A549 (cell line): ENCODE results near the gene HRH3. TPM values are rescaled to one million over a fixed set of nuclear protein-coding genes. Genes with fewer than 3 reads are reported as not detected.

Source experiments
- ATAC-seq, 2 experiments: fragments of 200-7000 bp in 1 of 2; fragments of >200 bp in 1 of 2; cut with Nextera tagmentation in 1 of 2; cut with Tn5 transposase in 1 of 2; 3 replicates each; pipeline versions ENCODE4 v1.8.0 to v1.9.1; 2018 to 2020; ENCODE audit warnings: mild to moderate bottlenecking in 1 of 2, moderate library complexity in 1 of 2
- CTCF ChIA-PET: fragments of 300-600 bp; sonication (Branson Sonifier 250); formaldehyde crosslinking; extraction: SDS; loops from one replicate; lab custom pipeline; 2021; ENCODE audit warnings: antibody characterized with exemption, inconsistent platforms; lab: Yijun Ruan, JAX
- POLR2A ChIA-PET: fragments of 350-600 bp; formaldehyde crosslinking; extraction: SDS; loops from one replicate; lab custom pipeline; 2021; ENCODE audit warnings: antibody characterized with exemption, inconsistent platforms; lab: Yijun Ruan, JAX
- DNase-seq, 2 experiments: peaks; one replicate each; pipeline versions ENCODE4 v3.0.0 to v3.0.0-alpha.2; 2011 to 2016; ENCODE audit warnings: low read depth in 1 of 2, low spot score in 1 of 2
- FAIRE-seq: peaks from 2 replicates; lab custom pipeline; 2011; peaks lifted over from hg19 to GRCh38; lab: Jason Lieb, UNC
- H3K27ac ChIP-seq, 2 experiments: fragments of >200 bp; sonication (Bioruptor Twin); formaldehyde crosslinking; 3 replicates each; pipeline ENCODE4 v1.5.1; 2016 to 2017
- H3K4me1 ChIP-seq: fragments of >200 bp; sonication (Bioruptor Twin); formaldehyde crosslinking; 3 replicates; pipeline ENCODE4 v1.6.1; 2016
- H3K4me2 ChIP-seq: fragments of >200 bp; sonication (Bioruptor Twin); formaldehyde crosslinking; 3 replicates; pipeline ENCODE4 v1.6.1; 2016
- H3K4me3 ChIP-seq: fragments of >200 bp; sonication (Bioruptor Twin); formaldehyde crosslinking; 3 replicates; pipeline ENCODE4 v1.5.1; 2016
- H3K9me3 ChIP-seq: fragments of >200 bp; sonication (Bioruptor Twin); formaldehyde crosslinking; 3 replicates; pipeline ENCODE4 v1.6.1; 2016
- ATOH8 ChIP-seq: fragments of 250-450 bp; sonication (Bioruptor Pico); IDR thresholded peaks from 2 replicates; pipeline ENCODE4 v1.5.0; 2020; ENCODE audit warnings: low read depth, mild to moderate bottlenecking, moderate library complexity
- CHD2 ChIP-seq: fragments of 150-350 bp; IDR thresholded peaks from 2 replicates; pipeline ENCODE4 v1.6.1; 2014; ENCODE audit warnings: low read length; ENCODE audit not compliant: partially characterized antibody
- CTCF ChIP-seq: fragments of >200 bp; sonication (Bioruptor Twin); formaldehyde crosslinking; IDR thresholded peaks from 3 replicates; pipeline ENCODE4 v1.5.1; 2016
- EHF ChIP-seq: fragments of 250-450 bp; sonication (Bioruptor Pico); IDR thresholded peaks from 2 replicates; pipeline ENCODE4 v1.5.0; 2020; ENCODE audit warnings: mild to moderate bottlenecking
- EHMT2 ChIP-seq: fragments of 200-600 bp; sonication (generic); IDR thresholded peaks from 2 replicates; pipeline ENCODE4 v1.6.1; 2016; ENCODE audit warnings: antibody characterized with exemption, low read depth, mild to moderate bottlenecking, moderate library complexity
- ESRRA ChIP-seq: fragments of 150-350 bp; IDR thresholded peaks from 2 replicates; pipeline ENCODE4 v1.6.1; 2014; ENCODE audit warnings: mild to moderate bottlenecking, low read length, borderline replicate concordance
- FOSB ChIP-seq: fragments of 250-450 bp; sonication (Bioruptor Pico); IDR thresholded peaks from 2 replicates; pipeline ENCODE4 v1.5.0; 2020; ENCODE audit warnings: mild to moderate bottlenecking, moderate library complexity
- FOSL2 ChIP-seq, 2 experiments: fragments of 450-650 bp in 1 of 2; fragments of >200 bp in 1 of 2; sonication (Bioruptor Twin) in 1 of 2; formaldehyde crosslinking; IDR thresholded peaks; 2 replicates each; pipeline versions ENCODE4 v1.5.0 to v1.6.1; 2016 to 2020; ENCODE audit warnings: mild to moderate bottlenecking in 1 of 2, moderate library complexity in 1 of 2
- GATA3 ChIP-seq: IDR thresholded peaks from 2 replicates; pipeline ENCODE4 v1.6.1; 2012; ENCODE audit warnings: borderline replicate concordance
- HMGXB4 ChIP-seq: fragments of 250-450 bp; sonication (Bioruptor Pico); IDR thresholded peaks from 2 replicates; pipeline ENCODE4 v1.5.0; 2021; ENCODE audit warnings: mild to moderate bottlenecking, moderate library complexity, borderline replicate concordance
- HOXA7 ChIP-seq: fragments of 250-450 bp; sonication (Bioruptor Pico); IDR thresholded peaks from 2 replicates; pipeline ENCODE4 v1.5.0; 2020; ENCODE audit warnings: mild to moderate bottlenecking, moderate library complexity
- JUN ChIP-seq, 2 experiments: fragments of >200 bp; sonication (Bioruptor Twin); formaldehyde crosslinking; IDR thresholded peaks; 2 replicates in 1 of 2; 3 replicates in 1 of 2; pipeline ENCODE4 v1.6.1; 2016 to 2017
- KDM1A ChIP-seq: fragments of 200-600 bp; sonication (generic); IDR thresholded peaks from 2 replicates; pipeline ENCODE4 v1.6.1; 2016; ENCODE audit warnings: low read depth, mild to moderate bottlenecking
- NFE2L2 ChIP-seq: fragments of 150-350 bp; conservative IDR thresholded peaks from 2 replicates; pipeline ENCODE4 v1.6.1; 2014; ENCODE audit warnings: low read length
- NPAS2 ChIP-seq: fragments of 250-450 bp; sonication (Bioruptor Pico); IDR thresholded peaks from 2 replicates; pipeline ENCODE4 v1.8.0; 2022; ENCODE audit warnings: mild to moderate bottlenecking, moderate library complexity, borderline replicate concordance
- PHF8 ChIP-seq: fragments of 200-600 bp; sonication (generic); IDR thresholded peaks from 2 replicates; pipeline ENCODE4 v1.6.1; 2016; ENCODE audit warnings: low read depth, mild to moderate bottlenecking, antibody characterized with exemption, moderate library complexity, borderline replicate concordance
- POLR2A ChIP-seq: IDR thresholded peaks from 2 replicates; pipeline ENCODE4 v1.6.1; 2012; ENCODE audit warnings: mild to moderate bottlenecking, low read length
- POLR2AphosphoS2 ChIP-seq: conservative IDR thresholded peaks from 2 replicates; pipeline ENCODE4 v1.6.1; 2012; ENCODE audit warnings: low read length, improper control_type of control experiment, inconsistent platforms
- RAD21 ChIP-seq, 2 experiments: fragments of >200 bp in 1 of 2; sonication (Bioruptor Twin) in 1 of 2; formaldehyde crosslinking in 1 of 2; IDR thresholded peaks in 1 of 2; conservative IDR thresholded peaks in 1 of 2; 2 replicates in 1 of 2; 3 replicates in 1 of 2; pipeline ENCODE4 v1.6.1; 2012 to 2018; ENCODE audit warnings: inconsistent platforms in 1 of 2
- REST ChIP-seq: fragments of 200-600 bp; sonication (generic); IDR thresholded peaks from 2 replicates; pipeline ENCODE4 v1.6.1; 2016; ENCODE audit warnings: antibody characterized with exemption, mild to moderate bottlenecking, moderate library complexity
- ZNF302 ChIP-seq: fragments of 250-450 bp; sonication (Bioruptor Pico); IDR thresholded peaks from 2 replicates; pipeline ENCODE4 v1.9.0; 2021; ENCODE audit warnings: inconsistent platforms, mild to moderate bottlenecking, moderate library complexity
- ZSCAN20 ChIP-seq: fragments of 250-450 bp; sonication (Bioruptor Pico); IDR thresholded peaks from 2 replicates; pipeline ENCODE4 v1.8.0; 2022; ENCODE audit warnings: mild to moderate bottlenecking, moderate library complexity
- WGBS: methylation state at CpG from one replicate; pipeline ENCODE4 v1.1.6; 2017; ENCODE audit errors: missing lambda C conversion rate; 5-methylcytosine and 5-hydroxymethylcytosine counted together
- polyA plus RNA-seq, 4 experiments: library from polyadenylated mRNA; depleted of rRNA in 3 of 4; stranded (reverse); fragments of >200 nt; fragmentation: RNase III in 1 of 4; extraction: RNeasy Plus Mini Kit Qiagen cat#74134 plus additional on column Dnase treatment in 1 of 4; gene quantifications; 2 replicates in 3 of 4; 3 replicates in 1 of 4; pipeline ENCODE4 v1.2.3, GENCODE V29; 2011 to 2017

HRH3 gene
- polyA plus RNA-seq, 2 of the 4 experiments (the other 2 are of a cell fraction), result not detected

GRCh38 chr20:62212299-62212698, 7.8 kb downstream of the HRH3 start:
- 61% methylated on average over 10 of the region's 10 CpGs for WGBS
- Histone ChIP-seq H3K4me2 (no peak overlapping the region), H3K9me3 (no peaks in the 10 kb centered on the region), H3K4me3 (no peak overlapping the region), H3K4me1 (peaks cover 5% of the 10 kb centered on the region; the same call in 1 of the 3 replicates), H3K27ac (no peak overlapping the region)
- TF ChIP-seq EHF (CRISPR knock-in tag) (no peak), ESRRA (no peak), CTCF (no peak), ZNF302 (CRISPR knock-in tag) (no peak), EHMT2 (no peak), FOSB (no peak), POLR2A (no peak), JUN (IDR thresholded peaks at IDR 0.05) (no peak), GATA3 (no peak), NFE2L2 (no peak), CHD2 (no peak), ZSCAN20 (CRISPR knock-in tag) (no peak), POLR2AphosphoS2 (no peak), NPAS2 (CRISPR knock-in tag) (no peak), HOXA7 (CRISPR knock-in tag) (no peak)
- ChIA-PET CTCF (interaction anchor here (1.2 kb wide), 1 partner anchor 88 kb away, joined by 3 read pairs; no protein-coding TSS in a partner anchor), POLR2A (no interaction called here)
- no peak for FAIRE-seq
- ATAC-seq, result no peak
- no peak for DNase-seq

GRCh38 chr20:62211769-62212288, 8.2 kb downstream of the HRH3 start:
- 48% methylated on average over 4 of the region's 9 CpGs for WGBS
- no peaks in the 10 kb centered on the region for H3K9me3 ChIP-seq
- no peak for FAIRE-seq
- no peak overlapping the region for H3K4me2 ChIP-seq
- peak in 1 of 2 experiments; percentile 5; a peak in 2 of 6 replicates for ATAC-seq
- ChIA-PET CTCF (interaction anchor here (0.7 to 1.2 kb wide), 3 partner anchors 39 to 2000 kb away, joined by 3 read pairs; no protein-coding TSS in a partner anchor), POLR2A (no interaction called here)
- peaks cover 5% of the 10 kb centered on the region; the same call in 1 of the 3 replicates for H3K4me1 ChIP-seq
- no peak for DNase-seq
- H3K4me3 ChIP-seq, result no peak overlapping the region
- H3K27ac ChIP-seq, result no peak overlapping the region
- TF ChIP-seq HMGXB4 (CRISPR knock-in tag) (no peak), PHF8 (no peak), FOSL2 (IDR thresholded peaks at IDR 0.05) (no peak), FOSL2 (CRISPR knock-in tag; IDR thresholded peaks at IDR 0.05) (no peak), RAD21 (conservative IDR thresholded peaks at IDR 0.05 in 1 of 2, IDR thresholded peaks at IDR 0.05 in 1 of 2) (no peak), KDM1A (no peak), REST (no peak), ATOH8 (CRISPR knock-in tag) (no peak)
- TF ChIP-seq, all 56 proteins: peak for 0
